GM19240 (cell line): ENCODE measurements around the gene EGLN1.
"Not testable (repeated sequence)": the region's sequence is repeated elsewhere in the genome, so short reads cannot be mapped to it uniquely, and the experiment has no call there.

Source experiments
- DNase-seq: peaks from one replicate; pipeline ENCODE4 v3.0.0; 2011; ENCODE audit warnings: low spot score; ENCODE audit not compliant: insufficient read length

Gene EGLN1

DNA sequence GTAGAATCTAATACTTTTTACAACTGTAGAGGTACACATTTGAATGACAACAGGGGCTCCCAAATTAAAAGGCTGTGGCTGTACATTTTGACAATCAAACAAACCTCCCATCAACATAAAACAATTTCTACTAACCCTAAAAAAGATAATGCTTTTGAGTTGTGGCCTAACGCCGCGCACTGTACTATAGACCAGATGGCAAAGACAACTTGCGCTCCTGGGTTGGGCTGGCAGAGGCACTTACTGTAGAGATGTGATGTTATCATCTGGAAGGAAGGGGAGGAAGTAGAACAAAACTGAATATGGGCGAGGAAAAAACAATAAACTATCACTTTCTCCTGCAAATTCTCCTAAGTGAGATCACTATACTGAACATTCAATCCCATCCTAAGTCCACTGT is 57.9 kb downstream of the EGLN1 start:
- no peak for DNase-seq

DNA sequence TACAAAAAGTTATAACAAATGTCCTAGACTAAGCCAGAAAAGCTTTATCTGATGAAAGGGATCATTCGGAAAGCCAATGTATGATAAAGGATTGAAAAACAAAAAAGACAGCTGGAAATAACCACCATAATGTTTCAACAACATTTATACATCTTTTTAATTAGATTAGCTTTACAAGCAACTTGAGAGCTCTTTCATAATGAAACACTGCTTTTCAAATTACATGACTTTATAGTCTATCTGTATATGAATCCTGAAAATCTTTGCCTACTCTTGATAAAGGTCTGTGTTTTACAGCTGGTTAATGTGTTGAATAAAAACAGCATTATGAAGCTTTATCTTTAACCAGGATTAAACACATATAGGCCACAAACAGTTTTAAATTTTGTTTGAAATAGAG is 58.5 kb downstream of the EGLN1 start:
- DNase-seq: no peak

DNA sequence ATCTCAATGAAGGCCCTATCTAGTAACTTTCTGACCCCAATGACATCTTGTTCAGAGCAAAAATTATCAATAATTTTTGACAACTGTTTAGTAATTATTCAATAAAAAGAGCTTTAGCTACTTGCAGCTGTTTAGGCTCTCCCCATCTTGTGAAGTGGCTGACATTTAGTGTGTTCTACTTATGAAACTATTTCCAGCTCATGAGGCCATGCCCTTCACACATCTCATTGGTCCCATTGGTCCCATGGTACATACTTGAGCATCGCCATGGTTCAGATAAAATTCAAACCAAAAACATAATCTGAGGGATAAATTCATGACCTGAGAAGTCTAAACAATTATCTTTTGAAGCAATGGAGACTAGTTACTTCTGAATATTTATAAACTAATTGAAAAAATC is 59.8 kb downstream of the EGLN1 start:
- DNase-seq: no peak

DNA sequence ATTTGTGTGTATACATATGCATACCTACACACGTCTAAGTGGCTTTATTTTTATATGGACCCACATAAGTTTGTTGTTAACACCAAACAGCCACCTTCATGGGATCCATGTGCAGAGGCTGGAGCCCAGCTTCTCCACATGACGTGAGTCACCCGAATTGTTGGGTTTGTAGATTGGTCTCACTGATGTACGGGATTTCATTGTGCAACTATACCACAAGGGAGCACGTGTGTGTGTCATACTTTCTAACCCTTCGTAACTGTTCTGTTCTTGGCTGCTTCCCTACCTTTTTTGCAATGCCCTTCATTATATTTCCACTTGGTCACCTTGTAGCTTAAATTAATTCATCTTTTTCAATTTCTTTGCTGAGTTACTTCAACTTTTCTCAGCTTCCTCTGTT is 63.0 kb downstream of the EGLN1 start:
- no peak for DNase-seq

DNA sequence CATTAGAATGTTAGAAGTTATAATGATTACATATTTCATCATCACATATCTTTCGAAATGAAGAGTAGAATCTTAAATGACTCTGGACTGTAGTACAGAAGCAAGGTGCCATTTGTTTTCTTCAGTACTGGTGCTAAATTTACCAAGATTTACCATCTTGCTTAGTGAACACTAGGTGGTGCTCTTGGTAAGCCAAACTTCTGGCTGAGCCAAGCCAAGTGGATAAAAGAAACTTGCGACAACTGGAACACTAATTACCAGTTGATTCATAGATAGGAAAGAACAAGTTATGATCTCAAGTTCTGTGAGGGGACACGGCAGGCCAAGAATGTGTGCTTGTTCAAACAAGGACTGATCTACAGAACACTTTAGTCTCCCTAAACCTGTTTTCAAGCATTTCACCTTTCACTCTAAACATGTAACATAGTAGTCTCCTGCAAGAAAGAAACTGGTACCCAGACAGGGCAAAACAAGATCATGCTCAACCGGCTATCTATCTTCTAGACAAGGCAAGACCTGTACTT is 64.2 kb downstream of the EGLN1 start:
- DNase-seq: no peak

DNA sequence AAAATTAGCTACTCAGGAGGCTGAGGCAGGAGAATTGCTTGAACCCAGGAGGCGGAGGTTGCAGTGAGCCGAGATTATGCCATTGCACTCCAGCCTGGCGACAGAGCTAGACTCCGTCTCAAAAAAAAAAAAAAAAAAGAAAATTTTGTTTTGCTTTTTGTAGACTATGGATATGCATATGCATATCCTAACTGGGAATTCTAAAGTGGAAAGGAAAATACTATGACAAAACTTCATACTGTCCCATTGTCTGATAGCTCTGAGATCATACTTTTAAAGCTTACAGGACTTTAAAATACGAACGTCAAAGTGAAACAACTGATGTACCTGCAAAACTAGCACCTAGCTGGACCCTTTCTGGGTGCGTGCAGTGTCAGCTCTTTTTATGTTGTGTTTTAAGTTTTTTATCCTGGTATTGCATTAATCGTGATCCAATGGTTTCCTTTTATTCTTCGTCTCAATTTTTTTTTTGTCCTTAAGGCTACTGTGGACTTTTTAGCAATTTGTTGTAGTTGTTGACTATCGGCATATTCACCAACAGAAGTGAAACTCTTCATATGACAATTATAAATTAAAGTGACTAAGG is 64.8 kb downstream of the EGLN1 start:
- DNase-seq: no peak

DNA sequence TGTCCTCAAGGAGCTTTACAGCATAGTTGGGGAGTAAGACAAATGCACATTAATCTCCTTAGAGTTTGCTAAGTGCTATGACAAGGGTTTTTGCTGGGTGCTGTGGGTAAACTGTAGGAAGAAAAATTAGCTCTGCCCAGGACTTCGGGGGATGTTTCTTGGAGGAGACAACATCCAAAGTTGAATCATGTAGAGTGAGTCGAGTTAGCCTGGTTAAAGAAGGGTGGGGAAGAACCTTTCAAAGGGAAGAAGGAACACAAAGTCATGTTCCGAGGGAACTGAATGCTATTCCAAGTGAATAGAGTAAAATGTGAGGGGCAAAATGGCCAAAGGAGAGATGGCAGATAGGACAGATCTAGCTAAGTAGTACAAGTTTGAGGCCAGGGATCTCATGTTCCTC is 66.9 kb downstream of the EGLN1 start:
- no peak for DNase-seq

DNA sequence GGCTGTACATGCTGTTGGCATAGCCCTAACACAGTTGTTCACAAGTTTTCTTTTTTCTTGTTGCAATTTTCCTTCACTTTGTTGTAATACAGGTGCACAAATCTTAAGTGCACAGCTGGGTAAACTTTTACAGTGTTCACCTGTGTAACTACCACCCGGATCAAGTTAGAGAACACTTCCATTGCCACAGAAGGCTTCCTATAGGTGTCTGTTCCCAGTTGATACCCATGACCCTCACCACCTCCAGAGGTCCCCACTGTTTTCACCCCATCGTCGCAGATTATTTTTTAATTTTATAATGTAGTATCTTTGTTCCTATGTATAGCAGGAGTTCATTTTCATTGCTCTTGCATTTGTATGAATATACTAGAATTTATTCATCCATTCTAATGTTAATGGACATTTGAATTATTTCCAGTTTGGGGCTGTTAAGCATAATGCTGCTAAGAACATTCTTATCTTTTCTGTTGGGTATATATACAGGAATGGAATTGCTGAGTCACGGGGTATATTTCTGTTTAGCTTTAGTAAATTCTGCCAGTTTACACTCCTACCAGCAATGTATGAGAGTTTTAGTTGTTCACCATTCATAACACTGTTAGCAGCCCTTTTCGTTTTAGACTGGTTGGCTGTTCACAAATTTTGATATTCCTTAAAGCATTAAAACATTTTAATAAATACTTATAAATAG is 67.6 kb downstream of the EGLN1 start:
- no peak for DNase-seq

DNA sequence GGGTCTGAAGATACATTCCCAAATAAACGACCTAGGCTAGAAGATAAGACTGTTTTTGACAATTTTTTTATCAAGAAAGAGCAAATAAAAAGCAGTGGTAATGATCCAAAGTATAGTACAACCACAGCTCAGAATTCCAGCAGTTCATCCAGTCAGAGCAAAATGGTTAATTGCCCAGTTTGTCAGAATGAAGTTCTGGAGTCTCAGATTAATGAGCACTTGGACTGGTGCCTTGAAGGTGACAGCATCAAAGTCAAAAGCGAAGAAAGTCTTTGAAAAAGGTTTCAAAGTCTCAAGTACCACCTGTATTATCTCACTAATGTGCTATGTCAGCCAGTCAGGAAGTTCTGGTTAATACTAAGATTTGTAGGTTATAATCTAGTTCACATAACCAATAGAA is 69.0 kb downstream of the EGLN1 start:
- no peak for DNase-seq

DNA sequence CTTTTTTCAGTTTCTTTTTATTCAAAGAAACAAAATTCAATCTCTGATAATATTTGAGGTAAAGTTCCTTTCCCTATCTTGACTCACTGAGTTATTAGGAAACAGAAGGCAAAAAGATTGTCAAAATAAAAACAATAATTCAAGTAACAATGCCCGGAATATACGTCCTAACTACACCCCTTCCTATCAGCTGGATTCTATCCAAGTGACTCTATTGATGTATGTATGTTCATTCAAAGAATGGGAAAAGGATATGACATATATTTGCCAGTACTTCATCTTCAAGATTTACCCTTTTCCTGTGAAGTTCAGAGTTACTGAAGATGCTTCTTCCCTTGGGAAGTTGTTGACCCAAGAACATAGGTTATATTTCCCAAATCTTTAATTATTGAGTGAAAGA is 70.3 kb downstream of the EGLN1 start:
- no peak for DNase-seq

DNA sequence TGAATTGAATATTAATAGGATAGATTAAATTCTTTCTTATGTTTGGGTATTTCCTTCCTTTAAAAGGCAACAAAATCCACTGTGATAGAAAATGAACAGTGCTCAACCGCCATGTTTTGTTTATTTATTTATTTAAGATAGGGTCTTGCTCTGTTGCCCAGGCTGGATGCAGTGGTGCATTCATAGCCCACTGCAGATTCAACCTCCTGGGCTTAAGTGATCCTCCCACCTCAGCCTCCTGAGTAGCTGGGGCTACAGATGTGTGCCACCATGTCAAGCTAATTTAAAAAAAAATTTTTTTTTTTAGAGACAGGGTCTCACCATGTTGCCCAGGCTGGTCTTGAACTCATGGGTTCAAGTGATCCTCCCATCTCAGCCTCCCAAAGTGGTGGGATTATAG is 73.2 kb downstream of the EGLN1 start:
- DNase-seq: not testable (repeated sequence)

DNA sequence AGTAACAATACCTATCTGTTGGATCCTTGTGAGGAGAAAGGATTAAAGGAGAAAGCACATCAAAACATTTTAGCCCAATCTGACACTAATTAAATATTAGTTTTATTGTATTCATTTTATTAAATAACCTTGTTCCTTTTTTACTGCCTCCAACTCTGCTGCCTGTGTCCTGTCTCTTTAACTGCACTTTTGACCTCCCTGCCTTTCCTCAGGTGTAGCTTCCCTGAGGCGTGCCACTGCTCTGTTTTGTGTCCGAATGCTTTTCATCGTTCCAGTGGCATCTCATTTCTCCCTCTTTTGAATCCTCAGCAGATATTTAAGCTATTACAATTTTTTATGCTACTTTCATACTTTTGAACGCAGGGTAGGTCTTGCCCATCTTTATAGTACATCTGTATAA is 73.6 kb downstream of the EGLN1 start:
- DNase-seq: no peak

DNA sequence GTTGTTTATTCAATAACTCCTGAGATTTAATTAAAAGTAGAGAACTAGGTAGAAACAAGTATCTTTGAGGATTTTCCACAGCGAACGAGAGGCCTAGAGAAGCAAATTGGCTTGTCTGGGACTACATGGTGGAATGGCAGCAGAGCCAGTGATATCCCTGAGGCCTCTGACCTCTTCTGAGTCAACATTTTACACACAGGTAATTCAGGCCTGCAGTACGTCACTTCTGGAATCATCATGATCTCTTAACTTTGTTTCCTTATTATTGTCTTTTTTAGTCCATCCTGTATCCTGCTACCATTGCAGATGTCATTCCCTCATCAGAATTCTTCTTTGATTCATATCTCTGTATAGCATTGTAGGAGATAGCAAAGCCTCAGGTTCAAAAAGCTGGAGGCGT is 74.1 kb downstream of the EGLN1 start:
- no peak for DNase-seq

DNA sequence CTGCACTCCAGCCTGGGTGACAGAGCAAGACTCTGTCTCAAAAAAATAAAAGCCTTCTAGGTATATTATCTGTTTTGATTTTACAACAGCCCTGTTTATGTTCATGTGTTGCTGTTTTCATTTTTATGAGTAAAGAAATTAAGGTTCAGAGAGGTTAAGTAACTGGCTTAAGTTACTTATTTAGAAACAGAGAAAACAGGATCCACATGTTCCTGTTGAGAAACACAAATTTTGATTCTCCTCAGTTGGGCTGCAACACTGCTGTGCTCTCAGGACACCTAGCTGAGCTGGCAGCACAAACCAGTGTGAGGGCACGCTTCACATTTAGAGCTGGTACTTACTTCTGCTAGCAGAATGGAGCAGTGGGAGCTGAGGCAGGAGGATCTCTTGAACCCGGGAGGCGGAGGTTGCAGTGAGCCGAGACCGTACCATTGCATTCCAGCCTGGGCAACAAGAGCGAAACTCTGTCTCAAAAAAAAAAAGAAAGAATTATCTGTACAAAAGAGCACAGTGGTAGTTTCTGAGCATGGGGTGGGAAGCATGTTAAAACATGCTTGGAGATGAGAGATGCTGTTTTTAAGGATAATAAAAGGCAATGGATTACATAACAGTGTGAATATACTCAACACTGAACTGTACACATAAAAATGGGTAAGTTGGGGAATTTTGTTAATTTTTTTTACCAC is 81.6 kb downstream of the EGLN1 start:
- no peak for DNase-seq

DNA sequence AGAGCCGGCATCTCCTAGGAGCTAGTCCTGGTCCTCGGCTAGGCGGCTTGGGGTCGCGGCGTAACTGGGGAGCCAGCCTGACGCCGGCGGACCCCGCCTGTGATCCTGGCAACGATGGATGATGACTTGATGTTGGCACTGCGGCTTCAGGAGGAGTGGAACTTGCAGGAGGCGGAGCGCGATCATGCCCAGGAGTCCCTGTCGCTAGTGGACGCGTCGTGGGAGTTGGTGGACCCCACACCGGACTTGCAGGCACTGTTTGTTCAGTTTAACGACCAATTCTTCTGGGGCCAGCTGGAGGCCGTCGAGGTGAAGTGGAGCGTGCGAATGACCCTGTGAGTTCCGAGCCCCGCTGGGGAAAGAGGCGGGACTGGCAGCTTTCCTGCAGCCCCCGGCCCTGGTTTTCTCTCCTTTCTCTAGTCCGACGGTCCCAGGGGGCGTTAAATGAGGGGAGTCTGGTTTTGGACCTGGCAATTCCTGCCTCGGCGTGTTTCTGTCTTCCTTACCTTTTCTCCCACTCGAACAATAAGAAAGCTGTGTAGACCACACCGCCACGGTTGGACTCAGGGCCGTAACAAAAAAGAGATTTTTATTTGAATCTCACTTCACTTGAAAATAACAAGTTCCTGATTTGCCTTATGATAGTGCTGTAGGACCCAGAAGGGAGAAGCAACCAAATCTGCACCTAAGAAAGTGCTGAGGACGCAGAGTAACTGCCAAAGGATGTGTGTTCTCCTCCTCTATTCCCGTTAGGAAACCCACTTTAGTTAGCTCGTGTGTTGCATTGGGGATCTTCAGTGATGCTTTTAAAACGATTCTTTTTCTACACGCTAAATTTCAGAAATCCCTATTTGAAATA is 83.6 kb downstream of the EGLN1 start, which contains the start of gene SPRTN:
Gene SPRTN, plus strand, starts transcription at position 24 of the 859 bp plus-strand sequence. Its CDS starts 91 bp downstream, at position 115.
- DNase-seq: peak; percentile 76

DNA sequence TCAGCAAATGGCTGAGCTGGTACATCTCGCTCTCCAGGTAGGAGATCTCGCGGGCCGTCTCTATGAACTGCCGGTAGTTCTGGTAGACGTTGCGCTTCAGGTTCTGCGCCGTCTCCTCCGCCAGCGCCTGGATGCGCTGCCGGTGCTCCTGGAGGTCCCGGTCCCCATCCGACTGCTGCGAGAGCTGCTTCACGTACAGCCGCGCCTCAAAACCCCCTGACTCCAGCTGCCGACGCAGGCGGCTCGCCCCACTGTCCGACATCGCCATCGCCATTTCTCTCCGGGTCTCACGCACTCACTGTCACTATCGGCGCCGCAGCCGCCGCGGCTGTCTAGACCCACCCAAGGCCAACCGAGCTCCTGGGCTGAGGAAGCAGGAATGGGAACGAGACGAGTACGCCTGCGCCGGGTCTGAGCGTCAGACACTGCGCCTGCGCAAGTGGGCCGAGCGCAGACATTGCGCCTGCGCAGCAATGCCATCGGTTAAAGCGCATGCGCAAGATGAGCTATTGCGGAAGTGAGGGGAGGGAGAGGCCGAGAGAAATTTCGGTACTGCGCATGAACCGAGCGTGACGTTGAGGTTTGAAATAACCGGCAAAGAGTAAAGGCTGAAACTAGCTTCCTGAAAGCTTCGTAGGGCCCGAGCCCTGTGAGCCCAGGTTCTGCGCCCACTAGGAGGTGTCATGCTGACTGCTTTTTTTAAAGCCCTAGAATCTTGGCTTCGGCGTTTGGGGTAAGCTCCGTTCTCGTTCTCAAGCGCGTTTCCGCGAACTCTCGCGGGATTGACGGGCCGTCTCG is 84.4 kb downstream of the EGLN1 start, which contains the start of gene EXOC8:
Gene EXOC8, minus strand, starts transcription at position 381 of the 798 bp plus-strand sequence. Its CDS starts 107 bp downstream, at position 274.
- DNase-seq: peak; percentile 74

DNA sequence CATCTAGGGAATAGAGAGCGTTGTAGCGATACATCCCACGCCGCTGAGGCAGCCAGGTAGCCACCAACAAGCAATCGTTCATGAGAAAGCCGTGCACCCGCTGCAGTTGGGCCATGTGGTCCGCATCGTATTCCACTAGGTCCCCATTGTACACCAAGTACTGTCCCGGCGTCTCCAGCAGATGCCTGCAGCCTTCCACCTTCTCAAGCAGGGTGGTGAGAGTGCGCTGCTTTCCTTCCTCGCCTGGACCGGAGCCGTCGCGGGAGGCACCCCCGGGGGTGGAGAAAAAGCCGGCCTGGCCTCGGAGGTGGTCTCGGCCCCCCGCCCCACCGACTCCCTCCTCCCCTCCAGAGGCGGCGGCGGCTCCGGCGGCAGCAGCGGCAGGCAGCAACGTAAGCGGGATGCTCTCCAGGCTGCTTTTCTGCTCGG is 85.0 kb downstream of the EGLN1 start:
- no peak for DNase-seq

DNA sequence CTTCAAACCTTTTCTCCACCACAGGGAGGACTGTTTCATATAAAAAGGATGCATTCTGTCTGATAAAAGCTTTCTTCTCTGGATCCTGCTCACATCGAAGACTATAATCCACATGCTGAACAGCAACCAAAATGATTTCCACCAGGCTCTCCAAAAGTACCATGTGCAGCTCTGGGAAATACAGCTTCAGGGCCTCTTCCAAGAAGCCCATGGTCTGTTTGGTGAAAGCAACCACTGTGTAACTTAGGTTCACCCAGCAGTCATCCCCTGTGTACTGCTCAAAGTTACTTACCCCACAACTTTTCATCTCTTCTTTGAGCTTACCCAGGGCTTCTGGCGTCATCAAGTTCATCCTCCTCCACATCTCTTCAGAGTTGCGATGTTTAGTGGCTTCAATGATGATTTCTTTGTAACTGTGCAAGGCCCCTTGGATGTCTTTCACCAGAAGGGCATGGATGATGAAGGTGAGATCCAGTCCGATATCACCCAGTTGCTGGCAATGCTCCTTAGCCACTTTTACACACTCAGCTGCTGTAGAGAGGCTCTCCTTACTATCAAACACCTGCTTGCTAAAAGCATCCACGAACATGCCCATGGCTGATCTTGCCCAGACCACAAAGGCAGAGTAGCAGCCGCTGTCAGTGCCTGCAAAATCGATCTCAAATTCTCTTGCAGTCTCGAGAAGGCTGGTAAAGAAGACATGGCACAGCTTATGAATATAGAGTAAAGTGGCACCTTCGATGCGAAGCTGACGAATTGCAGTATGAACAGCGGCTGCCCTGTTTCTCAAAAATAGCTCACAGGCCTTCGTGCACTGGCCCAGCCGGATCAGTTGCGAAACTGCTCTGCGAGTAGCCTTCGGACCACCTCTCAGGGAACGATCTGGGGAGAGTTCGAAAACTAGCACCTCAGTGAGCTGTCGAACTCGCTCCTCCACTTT is 86.2 kb downstream of the EGLN1 start:
- DNase-seq: no peak

DNA sequence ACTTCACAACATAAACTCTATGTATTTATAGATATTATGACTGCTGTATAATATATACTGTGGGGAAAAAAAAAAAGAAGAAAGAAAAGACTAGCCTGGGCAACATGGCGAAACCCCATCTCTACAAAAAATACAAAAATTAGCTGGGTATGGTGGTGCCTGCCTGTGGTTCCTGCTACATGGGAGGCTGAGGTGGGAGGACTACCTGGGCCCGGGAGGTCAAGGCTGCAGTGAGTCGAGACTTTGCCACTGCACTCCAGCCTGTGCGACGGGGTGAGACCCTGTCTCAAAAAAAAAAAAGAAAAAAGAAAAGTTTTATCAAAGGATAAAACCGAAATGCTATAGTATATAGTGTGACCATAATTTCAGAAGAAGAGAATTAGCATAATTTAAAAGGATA is 87.1 kb downstream of the EGLN1 start:
- DNase-seq: no peak
